Dermis blood vessel endothelial cell (primary cell): ENCODE data around the gene ELF3. TPM values are rescaled to one million over a fixed set of nuclear protein-coding genes. Genes with fewer than 3 reads are reported as not detected.
"Not testable (repeated sequence)": the region's sequence is repeated elsewhere in the genome, so short reads cannot be mapped to it uniquely, and the experiment has no call there.

Experiments used
- DNase-seq: peaks from one replicate; pipeline ENCODE4 v3.0.0; 2010
- total RNA-seq: library from RNA; depleted of rRNA; stranded (reverse); fragments of >200 nt; gene quantifications from 2 replicates; pipeline ENCODE4 v1.2.3, GENCODE V29; 2014

ELF3 gene
- total RNA-seq, 1 donor from 2014 or later, result 0.68 TPM

DNA sequence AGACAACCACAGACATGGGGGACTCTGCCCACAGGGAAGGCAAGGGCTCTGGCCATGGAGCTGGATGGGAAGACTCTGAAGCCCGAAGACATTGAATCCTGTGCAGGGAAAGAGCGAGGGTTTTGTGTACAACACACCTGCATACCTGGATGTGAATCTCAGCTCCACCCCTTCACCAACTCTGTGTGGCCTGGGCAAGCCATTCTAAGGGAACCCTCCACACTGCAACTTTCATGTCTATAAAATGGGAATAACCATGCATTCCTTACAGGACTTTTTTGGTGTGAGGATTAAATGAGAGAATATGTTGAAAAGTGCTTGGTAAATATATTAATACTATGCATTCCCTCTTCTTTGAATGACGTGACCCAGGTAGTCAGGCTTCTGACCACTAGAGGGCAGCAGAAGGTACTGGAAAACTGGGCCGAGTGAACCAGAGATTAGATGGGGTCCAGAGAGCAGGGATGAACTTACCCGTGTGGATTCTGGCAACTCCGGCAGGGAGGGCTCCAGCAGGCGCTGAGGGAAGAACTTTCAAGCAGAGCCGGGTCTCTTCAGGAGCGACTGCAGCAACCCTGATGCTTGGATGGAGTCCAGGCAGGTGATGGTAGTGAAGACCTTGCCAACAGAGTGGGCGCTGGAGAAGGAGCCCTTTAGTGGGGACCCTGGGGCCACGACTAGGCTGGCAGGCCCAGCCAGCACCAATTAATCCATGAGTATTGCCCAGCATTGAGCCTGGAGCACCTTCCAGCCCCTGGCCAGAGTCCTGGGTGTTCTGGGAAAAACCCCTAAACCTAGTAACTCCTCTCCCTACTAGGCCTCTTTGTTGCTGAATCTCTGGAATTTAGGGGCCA lies 834 bp upstream of the ELF3 start:
- DNase-seq, result peak; percentile 81

DNA sequence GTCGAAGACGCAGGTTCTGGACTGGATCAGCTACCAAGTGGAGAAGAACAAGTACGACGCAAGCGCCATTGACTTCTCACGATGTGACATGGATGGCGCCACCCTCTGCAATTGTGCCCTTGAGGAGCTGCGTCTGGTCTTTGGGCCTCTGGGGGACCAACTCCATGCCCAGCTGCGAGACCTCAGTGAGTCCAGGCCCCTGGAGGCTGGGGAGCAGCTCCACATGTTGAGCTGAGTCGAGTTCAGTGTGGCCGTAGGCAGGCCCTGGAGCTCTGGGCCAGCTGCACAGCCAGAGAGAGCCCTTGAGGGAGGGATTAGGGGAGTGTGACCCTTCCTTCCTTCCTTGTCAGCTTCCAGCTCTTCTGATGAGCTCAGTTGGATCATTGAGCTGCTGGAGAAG lies 1.6 kb downstream of the ELF3 start:
- no peak for DNase-seq

DNA sequence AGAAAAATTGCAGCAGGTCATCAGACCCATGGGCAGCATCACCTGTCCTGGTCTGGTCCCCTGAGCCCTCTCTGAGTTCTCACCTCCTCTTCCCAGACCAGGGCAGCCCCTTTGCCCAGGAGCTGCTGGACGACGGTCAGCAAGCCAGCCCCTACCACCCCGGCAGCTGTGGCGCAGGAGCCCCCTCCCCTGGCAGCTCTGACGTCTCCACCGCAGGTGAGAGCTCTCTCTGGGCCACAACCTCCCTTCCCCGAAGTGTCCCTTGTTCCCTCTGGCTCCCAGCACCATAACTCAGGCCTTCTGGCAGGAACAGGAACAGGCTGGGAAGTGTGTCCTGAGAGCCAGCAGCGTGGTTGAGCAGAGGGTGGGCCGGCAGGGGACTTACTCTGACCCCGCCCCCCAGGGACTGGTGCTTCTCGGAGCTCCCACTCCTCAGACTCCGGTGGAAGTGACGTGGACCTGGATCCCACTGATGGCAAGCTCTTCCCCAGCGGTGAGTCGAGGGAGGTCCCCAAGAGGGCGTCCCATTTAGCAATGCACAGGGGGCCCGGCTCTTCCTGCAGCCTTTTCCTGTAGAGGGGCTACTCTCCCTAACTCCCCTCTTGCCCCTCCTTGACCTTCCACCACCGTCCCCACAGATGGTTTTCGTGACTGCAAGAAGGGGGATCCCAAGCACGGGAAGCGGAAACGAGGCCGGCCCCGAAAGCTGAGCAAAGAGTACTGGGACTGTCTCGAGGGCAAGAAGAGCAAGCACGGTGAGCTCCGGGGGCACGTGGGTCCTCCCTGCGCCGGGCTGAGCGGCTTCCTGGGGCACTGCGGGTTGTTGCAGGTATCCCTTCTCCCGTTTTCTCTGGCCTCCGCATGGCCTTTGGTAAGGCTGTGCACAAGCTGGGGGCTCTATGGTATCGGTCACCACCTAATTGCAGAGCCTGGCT lies 2.4 kb downstream of the ELF3 start:
- no peak for DNase-seq

DNA sequence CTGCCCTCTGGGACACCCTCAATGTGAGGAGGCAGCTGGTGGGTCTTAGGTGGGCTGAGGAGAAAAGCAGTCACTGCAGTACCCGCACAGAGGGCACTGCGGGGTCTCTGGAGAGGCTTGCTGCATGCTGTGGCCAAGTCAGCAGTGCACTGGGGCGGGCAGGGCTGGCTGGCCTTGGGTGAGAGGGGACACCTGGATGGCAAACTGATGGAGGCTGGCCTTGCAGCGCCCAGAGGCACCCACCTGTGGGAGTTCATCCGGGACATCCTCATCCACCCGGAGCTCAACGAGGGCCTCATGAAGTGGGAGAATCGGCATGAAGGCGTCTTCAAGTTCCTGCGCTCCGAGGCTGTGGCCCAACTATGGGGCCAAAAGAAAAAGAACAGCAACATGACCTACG lies 3.2 kb downstream of the ELF3 start:
- no peak for DNase-seq

DNA sequence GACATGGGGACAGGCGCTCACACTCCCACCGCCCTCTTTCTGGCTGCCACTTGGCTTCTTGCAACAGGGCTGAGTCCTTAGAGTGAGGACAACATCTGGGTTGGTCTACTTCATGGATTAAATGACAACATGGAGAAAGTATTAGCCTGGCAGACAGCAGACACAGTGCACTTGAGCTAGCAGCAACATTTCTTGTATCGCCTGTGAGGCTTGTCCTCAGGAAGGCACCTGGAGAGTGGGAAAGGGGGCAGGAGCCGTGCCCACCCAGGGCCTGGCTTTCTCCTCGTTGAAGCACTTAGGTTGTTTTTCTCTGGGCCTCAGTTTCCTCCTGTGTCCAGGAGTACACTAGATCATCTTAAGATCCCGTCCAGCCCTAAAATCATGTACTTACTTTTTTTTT lies 3.7 kb downstream of the ELF3 start:
- DNase-seq, result no peak

DNA sequence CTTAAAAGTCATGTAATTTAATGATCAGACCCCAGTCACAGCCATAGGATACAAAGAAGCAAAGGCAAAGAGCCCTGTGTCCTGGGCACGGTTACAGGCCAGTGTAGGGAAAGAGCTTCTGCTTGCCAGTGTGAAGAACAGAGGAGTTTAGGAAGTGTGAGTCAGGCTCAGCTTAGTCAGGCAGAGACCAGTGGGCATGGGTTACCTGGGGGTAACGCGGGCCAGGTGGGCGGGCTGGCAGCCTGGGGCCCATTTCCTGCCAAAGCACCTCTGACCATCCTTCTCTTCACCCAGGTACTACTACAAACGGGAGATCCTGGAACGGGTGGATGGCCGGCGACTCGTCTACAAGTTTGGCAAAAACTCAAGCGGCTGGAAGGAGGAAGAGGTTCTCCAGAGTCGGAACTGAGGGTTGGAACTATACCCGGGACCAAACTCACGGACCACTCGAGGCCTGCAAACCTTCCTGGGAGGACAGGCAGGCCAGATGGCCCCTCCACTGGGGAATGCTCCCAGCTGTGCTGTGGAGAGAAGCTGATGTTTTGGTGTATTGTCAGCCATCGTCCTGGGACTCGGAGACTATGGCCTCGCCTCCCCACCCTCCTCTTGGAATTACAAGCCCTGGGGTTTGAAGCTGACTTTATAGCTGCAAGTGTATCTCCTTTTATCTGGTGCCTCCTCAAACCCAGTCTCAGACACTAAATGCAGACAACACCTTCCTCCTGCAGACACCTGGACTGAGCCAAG lies 4.7 kb downstream of the ELF3 start:
- no peak for DNase-seq

DNA sequence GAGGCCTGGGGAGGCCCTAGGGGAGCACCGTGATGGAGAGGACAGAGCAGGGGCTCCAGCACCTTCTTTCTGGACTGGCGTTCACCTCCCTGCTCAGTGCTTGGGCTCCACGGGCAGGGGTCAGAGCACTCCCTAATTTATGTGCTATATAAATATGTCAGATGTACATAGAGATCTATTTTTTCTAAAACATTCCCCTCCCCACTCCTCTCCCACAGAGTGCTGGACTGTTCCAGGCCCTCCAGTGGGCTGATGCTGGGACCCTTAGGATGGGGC lies 5.2 kb downstream of the ELF3 start:
- DNase-seq, result no peak

DNA sequence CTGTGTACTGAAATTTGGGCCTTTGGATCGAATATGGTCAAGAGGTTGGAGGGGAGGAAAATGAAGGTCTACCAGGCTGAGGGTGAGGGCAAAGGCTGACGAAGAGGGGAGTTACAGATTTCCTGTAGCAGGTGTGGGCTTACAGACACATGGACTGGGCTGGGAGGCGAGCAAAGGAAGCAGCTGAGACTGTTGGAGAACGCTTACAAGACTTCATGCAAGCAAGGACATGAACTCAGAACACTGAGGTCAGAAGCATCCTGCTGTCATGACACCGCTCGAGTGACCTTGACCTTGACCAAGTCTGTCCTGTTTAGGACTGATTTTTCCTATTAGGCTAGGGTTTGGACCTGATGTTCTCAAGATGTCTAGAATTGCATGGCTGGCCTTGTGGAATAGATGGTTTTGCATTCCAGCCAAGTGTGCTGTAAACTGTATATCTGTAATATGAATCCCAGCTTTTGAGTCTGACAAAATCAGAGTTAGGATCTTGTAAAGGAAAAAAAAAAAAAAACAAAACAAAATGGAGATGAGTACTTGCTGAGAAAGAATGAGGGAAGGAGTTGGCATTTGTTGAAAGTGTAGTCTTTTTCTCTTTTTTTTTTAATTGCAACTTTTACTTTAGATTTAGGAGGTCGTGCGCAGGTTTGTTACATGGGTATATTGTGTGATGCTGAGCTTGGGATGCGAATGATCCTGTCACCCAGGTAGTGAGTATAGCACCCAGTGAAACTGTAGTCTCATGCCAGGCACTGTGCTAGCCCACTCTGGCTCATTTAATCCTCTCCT lies 5.8 kb downstream of the ELF3 start:
- no peak for DNase-seq

DNA sequence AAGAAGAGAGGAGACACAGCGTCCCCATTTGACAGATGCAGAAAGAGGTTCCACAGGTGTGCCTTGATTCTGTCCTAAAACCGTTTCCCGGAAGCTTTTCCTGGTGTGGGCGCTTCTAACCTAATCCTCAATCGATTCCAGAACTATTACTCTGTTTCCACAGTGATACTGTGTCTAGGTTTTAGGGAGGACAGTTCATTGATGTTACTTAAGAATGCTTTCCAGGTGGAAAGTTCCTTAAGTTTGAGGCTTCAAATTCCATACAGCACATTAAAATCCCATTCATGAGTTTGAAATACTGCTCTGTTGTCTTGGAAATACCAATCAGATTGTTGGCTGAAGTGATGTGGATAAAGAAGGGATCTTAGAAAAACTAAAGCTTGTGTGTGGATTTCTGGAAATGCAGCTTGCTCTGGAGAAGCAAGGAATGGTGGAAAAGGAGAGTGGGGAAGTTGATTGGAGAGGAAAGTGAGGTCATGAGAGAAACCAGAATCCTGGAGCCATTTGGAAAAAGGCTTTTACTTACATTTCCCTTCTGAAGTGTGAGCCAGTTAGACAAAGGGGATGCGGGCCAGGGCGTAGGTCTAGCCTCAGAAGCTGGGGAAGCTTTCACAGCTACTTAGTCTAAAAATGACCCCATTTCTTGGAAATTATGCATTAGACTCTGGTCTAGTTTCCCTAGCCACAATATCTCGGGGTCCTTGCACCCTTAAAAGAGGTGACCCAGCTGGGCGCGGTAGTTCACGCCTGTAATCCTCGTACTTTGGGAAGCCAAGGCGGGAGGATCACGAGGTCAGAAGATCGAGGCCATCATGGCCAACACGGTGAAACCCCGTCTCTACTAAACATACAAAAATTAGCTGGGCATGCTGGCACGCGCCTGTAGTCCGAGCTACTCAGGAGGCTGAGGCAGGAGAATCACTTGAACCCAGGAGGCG lies 6.7 kb downstream of the ELF3 start:
- no peak for DNase-seq

DNA sequence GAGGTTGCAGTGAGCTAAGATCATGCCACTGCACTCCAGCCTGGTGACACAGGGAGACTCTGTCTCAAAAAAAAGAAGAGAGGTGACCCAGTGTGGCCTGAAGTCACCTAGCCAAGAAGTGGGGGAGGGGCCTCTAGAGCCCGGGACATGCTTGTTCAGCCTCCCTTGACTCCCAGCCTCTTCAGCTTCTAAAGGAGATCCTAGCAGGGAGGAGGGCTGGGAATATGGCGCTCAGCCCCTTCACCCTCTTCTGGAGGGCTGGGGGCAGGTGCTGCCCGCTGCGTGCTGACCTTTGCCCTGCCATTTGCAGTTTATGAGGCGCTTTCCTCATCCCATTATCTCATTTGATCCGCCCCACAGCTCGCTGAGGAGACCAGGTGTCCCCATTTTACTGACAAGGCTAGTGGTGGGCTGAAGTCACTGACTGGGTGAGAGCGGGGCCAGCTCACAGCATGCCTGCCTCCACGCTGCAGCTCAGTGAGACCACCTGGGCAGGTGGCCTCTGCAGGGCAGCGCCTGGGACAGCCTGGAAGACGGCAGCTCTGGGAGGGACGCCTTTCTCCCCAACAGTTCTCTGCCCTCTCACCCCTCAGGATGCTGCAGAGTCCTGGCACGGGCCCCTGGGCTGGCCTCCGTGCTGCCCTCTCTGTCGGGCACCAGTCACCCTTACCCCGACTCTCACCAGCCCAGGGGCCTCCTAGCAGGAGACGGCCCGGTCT lies 7.5 kb downstream of the ELF3 start:
- no peak for DNase-seq

DNA sequence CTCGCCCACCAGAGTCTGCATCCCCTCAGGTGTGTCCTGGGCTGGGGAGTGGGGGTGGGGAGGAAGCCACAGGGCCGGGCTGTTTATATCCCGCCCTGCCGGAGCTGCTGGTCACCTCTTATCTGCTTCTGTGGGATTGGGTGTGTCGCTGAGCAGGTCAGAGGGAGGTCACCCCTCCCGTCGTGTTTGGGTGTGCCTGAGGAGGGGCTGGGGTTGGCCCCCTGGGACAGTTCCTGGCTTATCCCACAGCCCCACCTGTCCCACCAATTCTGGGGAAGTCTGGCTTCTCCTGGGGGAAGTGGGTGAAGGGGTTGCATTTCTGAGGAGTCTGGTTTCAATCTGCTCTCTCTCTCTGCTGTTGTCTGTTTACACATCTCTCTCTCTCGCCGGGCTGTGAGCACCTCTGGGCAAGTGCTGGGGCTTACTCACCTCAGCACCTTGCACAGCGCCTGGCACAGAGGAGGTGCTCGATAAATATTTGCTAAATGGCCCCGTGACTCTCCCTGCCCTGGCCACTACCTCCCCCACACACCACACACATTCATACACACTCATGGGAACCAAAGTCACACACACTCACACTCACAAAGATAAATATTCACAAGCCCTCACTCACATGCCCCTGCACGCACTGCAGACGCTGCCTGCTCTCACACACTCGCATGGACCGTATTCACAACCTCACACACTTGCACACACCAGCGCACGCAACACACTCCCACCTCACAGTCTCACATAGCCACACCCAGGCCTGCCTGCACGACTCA lies 8.3 kb downstream of the ELF3 start:
- no peak for DNase-seq

DNA sequence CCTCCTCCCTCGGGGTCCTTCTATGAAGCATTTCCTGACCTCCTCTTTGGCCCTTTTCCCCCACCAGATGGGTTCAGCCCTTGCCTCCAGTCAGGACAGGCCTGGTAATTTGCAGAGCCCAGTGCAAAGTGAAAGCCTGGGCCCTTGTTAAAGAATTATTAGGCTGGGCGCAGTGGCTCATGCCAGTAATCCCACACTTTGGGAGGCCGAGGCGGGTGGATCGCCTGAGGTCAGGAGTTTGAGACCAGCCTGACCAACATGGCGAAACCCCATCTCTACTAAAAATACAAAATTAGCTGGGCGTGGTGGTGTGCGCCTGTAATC lies 8.8 kb downstream of the ELF3 start:
- DNase-seq, result not testable (repeated sequence)

DNA sequence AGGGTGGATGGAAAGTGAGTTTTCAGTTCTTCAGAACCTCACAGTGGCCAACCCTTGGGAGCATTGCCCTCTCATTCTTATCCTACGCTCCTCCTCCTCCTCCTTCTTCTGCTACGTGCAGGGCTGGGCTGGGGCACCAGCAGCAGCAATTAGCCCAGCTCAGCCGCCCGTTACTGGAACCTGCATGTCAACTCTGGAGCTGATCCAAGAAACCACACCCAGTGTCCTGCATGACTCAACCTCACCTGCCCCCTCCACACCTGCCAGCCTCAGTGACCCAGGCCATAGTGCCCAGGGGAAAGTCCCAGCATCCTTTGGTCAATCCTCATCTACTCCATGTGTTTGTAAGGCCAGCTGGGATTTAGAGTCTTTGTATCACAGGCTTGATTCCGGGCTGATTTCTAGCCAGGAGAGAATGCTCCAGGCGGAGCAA lies 12.6 kb downstream of the ELF3 start:
- no peak for DNase-seq

DNA sequence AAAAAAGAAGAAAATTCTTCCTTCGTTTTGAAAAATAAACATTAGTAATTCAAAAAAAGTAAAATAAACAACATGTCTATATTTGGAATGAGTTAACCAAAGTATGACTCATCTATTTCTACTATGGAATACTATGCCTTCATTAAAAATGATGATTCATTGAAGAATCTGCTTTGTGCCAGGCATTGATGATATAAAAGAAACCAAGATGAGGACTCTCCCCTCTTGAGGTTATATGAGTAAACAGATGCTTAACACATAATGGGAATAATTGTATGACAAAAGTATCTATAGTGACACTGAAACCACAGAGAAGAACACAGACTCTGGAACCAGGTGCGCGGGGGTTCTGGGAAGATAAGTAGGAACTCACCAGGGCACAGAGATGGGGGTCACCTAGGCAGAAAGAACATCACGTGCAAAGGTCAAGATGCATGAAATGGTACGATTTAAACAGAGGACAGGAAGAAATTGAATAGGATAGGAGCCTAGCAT lies 18.8 kb downstream of the ELF3 start:
- DNase-seq, result peak; percentile 34

DNA sequence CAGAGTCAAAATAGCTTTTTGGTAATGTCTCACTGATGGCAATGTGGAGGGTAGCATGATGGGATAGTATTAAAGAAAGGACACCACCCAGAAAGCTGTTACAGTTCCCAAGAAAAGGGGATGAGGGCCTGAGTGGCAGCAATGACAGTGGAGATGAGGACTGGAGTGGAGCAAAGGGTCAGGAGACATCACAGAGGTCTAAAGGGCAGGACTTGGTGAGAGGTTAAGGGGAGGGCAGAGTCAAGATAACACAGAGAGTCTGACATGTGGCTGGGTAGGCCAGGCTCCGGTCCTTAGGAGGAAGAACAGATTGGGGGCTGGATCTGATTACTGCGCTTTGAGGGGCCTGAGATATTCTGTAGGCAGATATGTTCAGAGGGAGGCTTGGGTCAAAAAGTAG lies 19.3 kb downstream of the ELF3 start:
- DNase-seq, result no peak

DNA sequence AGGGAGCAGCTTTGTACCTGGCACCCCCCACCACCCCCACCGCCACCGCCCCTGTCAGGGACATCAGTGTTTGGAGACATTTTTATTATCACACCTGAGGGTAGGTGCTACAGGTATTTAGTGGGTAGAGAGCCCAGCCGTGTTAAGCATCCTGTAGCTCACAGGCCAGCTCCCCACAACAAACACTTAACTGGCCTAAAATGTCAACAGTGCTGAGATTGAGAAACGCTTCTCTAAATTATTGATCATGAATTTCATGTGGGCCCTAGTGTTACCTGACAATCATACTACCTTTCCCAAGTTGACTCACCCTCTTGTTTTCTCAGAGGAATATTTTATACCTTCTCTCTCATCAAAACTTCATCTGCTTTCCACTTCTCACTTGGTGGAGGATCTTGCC lies 21.4 kb downstream of the ELF3 start:
- DNase-seq, result no peak

DNA sequence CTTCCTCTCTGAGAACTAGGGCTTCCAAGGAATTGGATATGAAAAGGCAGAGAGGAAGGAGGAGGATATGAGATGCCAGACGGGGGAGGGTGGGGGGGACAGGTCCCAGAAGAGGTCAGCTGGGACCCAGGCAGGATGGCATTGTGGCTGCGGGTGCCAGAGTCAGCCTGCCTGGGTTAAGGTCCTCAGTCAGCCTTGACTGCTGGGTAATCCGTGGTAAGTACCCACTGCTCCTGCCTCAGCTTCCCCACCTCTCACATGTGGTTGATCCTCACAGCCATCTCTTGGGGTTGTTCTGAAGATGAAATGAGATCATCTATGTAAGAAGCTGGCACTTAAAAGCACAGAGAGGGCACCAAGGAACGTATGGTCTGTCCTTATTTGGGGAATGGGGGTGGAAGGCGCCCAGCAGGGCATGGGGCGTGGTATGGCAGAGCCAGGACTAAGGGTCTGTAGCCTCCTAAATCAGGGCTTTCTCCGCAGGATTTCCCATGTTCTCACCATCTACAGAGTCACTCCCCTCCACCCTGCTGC lies 23.8 kb downstream of the ELF3 start:
- no peak for DNase-seq

DNA sequence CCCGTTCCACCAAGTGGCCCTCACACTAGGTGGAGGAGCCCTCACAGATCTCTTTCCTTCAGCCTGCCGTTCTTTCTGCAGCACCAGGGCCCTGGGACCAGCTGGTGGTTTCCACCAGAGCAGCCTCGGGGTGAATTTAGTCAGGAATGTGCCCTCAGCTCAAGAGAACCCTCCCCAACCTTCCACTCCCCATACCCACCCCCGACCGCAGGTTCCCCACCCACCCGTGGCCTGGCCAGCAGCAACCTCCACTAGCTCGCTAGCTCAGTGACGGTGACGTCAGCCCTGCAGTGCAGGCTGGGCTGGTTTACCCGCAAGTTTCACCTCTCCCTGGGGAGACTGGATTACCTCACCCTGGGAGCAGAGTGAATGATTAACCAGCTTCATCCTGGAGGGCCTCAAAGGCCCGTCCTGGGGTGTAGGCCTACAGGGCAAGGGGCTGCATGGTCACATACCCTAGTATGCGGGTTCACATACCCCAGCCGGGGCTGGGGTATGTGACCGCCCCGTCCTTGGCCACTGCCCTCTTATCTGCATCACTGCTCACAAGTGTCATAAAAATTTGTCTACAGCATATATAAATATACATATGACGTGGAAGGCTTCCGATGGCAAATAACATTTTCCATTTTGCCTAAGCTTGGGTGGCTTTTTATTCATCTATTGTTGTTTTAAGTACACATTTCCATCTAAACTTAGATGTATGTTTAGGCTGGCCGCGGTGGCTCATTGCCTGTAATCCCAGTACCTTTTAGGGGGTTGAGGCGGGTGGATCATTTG lies 24.5 kb downstream of the ELF3 start:
- peak; percentile 42 for DNase-seq
